ENCODE data around the gene BIRC6. TPM values are rescaled to one million over a fixed set of nuclear protein-coding genes. Genes with fewer than 3 reads are reported as not detected.

Gene BIRC6
- total RNA-seq, 1 donor from 2014 or later = 53.6 TPM

DNA sequence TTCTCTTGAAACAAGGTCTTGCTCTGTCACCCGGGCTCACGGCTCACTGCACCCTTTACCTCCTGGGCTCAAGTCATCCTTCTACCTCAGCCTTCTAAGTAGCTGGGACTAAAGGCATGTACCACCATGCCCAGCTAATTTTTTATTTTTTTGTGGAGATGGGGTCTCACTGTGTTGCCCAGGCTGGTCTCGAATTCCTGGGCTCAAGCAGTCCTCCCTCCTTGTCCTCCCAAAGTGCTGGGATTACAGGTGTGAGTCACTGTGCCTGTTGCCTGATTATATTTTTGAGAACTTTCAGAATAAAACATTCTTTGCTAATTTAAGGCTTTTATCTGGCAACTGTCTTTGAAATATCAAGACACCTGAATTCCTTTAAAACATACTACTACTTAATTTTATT is 47.9 kb downstream of the BIRC6 start:
- no peak overlapping the region for H3K4me3 ChIP-seq (ENCODE audit: low read depth, low read length)
- no peak for DNase-seq (ENCODE audit: low read depth)
- TF ChIP-seq, protein P1, sequence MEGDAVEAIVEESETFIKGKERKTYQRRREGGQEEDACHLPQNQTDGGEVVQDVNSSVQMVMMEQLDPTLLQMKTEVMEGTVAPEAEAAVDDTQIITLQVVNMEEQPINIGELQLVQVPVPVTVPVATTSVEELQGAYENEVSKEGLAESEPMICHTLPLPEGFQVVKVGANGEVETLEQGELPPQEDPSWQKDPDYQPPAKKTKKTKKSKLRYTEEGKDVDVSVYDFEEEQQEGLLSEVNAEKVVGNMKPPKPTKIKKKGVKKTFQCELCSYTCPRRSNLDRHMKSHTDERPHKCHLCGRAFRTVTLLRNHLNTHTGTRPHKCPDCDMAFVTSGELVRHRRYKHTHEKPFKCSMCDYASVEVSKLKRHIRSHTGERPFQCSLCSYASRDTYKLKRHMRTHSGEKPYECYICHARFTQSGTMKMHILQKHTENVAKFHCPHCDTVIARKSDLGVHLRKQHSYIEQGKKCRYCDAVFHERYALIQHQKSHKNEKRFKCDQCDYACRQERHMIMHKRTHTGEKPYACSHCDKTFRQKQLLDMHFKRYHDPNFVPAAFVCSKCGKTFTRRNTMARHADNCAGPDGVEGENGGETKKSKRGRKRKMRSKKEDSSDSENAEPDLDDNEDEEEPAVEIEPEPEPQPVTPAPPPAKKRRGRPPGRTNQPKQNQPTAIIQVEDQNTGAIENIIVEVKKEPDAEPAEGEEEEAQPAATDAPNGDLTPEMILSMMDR (conservative IDR thresholded peaks at IDR 0.05; ENCODE audit: low read depth, low read length) = no peak

DNA sequence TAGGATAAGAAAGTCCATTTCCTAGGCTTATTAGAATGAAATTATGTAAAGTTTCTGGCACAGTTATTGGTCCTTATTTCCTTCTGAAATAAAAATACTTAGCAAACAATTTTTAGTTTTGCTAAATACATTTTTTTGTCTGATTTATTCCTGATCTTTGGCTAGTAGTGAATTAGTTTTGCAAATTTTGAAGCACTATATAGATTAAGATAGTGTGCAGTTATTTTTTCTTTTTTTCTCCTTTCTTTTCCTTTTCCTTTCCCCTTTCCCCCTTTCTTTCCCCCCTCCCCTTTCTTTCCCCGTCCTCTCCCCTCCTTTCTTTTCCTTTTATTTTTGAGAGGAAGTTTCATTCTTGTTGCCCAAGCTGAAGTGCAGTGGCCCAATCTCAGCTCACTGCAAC is 59.7 kb downstream of the BIRC6 start:
- no peak overlapping the region for H3K4me3 ChIP-seq (ENCODE audit: low read depth, low read length)
- TF ChIP-seq, protein P1 (conservative IDR thresholded peaks at IDR 0.05; ENCODE audit: low read depth, low read length) = no peak
- no peak for DNase-seq (ENCODE audit: low read depth)

DNA sequence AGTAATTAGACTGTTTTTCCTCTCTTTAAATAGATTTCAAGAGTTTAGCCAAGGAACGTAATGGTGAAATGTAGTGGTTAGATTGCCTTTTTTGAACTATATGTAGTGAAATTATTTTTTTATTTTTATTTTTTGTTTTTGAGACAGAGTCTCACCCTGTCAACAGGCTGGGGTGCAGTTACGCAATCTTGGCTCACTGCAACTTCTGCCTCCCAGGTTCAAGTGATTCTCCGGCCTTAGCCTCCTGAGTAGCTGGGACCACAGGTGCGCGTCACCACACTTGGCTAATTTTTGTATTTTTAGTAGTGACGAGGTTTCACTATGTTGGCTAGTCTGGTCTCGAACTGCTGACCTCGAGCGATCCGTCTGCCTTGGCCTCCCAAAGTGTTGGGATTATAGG is 60.8 kb downstream of the BIRC6 start:
- H3K4me3 ChIP-seq (ENCODE audit: low read depth, low read length) = no peak overlapping the region
- DNase-seq (ENCODE audit: low read depth) = no peak
- TF ChIP-seq, protein P1 (conservative IDR thresholded peaks at IDR 0.05; ENCODE audit: low read depth, low read length) = no peak

DNA sequence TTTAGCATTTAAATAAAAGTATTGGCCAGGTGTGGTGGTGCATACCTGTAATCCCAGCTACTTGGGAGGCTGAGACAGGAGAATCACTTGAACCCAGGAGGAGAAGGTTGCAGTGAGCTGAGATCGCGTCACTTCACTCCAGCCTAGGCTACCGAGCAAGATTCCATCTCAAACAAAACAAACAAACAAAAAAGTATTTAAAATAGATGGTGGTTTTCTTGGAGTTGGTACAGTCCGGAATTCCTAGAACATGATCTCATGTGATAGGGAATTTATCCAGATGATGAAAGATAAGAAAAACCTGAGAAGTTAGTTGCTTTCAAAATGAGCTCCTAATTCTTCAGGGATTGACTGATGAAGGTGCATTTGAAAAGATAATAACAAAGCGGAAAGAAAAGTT is 62.0 kb downstream of the BIRC6 start:
- DNase-seq (ENCODE audit: low read depth) = no peak
- TF ChIP-seq, protein P1 (conservative IDR thresholded peaks at IDR 0.05; ENCODE audit: low read depth, low read length) = no peak
- no peak overlapping the region for H3K4me3 ChIP-seq (ENCODE audit: low read depth, low read length)

DNA sequence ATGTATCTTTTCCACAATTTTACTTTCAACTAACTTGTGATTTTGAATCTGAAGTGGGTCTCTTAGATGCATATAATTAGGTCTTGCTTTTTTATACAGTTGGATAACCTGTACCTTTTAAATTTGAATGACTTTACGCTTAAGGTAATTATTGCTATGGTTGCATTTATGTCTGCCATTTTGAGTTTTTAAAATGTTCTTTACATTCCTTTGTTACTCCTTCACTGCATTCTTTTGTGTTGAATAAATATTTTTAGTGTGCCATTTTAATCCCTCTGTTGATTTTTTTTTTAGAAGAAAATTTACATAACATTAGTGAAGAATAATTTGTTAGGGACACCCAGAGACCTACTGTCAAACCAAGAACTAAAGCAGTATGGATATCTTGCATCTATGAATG is 65.3 kb downstream of the BIRC6 start:
- no peak overlapping the region for H3K4me3 ChIP-seq (ENCODE audit: low read depth, low read length)
- TF ChIP-seq, protein P1 (conservative IDR thresholded peaks at IDR 0.05; ENCODE audit: low read depth, low read length) = no peak
- DNase-seq (ENCODE audit: low read depth) = no peak

DNA sequence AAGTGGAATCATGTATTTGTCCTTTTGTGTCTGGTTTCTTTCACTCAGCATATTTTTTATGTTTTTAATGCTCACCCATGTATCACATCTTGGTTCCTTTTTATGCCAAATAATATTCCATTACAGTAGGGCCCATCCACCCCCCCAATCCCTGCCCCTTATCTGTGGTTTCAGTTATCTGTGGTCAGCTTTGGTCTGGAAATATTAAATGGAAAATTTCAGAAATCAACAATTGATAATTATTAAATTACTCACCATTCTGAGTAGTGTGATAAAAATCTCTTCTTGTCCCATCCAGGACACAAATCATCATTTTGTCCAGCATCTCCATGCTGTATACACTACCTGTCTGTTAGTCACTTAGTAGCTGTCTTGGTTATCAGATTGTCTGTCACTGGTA is 66.7 kb downstream of the BIRC6 start:
- H3K4me3 ChIP-seq (ENCODE audit: low read depth, low read length) = no peak overlapping the region
- TF ChIP-seq, protein P1 (conservative IDR thresholded peaks at IDR 0.05; ENCODE audit: low read depth, low read length) = no peak
- DNase-seq (ENCODE audit: low read depth) = no peak

DNA sequence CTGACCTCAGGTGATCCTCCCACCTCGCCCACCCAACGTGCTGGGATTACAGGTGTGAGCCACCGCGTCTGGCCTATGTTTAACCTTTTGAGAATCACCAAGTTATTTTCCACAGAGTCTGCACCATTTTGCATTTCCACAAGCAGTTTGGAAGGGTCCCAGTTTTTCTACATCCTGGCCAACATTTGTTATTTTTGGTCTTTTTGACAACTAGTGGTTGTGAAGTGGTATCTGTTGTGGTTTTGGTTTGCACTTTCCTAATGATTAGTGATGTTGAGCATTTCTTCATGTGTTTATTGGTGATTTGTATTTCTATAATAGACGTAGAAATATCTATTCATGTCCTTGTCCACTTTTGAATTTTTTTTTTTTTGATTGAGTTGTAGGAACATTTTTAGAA is 67.9 kb downstream of the BIRC6 start:
- H3K4me3 ChIP-seq (ENCODE audit: low read depth, low read length) = no peak overlapping the region
- TF ChIP-seq, protein P1 (conservative IDR thresholded peaks at IDR 0.05; ENCODE audit: low read depth, low read length) = no peak
- DNase-seq (ENCODE audit: low read depth) = no peak
